ENCODE measurements around the gene ACP4. TPM values are rescaled to one million over a fixed set of nuclear protein-coding genes. Genes with fewer than 3 reads are reported as not detected.

ACP4 gene
- total and polyA plus RNA-seq, 2 of the 13 experiments (the other 11 are each of a cell fraction or from before 2014, with no cell fraction given): 0.08 TPM; not detected in 1

DNA sequence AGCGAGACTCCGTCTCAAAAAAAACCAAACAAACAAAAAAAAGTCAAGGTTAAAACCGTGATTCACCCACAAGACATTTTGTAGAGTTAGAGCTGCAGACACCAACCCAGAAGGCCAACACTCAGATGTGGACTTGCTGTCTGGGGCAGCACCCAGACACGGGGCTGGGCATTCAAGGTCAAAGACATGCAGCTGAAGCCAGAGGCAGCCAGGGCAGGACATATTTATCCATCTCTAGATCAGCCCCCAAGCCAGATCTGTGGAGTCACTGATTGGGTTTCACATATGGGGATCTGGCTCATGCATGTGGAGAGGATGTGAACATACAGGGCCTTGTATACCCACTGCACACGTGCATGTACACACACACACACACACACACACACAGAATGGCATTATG, 39.6 kb downstream of the ACP4 start:
- no peak for FAIRE-seq
- CTCF ChIA-PET (ENCODE audit: low intra/inter-chr PET ratio, low total read pairs): no interaction called here

DNA sequence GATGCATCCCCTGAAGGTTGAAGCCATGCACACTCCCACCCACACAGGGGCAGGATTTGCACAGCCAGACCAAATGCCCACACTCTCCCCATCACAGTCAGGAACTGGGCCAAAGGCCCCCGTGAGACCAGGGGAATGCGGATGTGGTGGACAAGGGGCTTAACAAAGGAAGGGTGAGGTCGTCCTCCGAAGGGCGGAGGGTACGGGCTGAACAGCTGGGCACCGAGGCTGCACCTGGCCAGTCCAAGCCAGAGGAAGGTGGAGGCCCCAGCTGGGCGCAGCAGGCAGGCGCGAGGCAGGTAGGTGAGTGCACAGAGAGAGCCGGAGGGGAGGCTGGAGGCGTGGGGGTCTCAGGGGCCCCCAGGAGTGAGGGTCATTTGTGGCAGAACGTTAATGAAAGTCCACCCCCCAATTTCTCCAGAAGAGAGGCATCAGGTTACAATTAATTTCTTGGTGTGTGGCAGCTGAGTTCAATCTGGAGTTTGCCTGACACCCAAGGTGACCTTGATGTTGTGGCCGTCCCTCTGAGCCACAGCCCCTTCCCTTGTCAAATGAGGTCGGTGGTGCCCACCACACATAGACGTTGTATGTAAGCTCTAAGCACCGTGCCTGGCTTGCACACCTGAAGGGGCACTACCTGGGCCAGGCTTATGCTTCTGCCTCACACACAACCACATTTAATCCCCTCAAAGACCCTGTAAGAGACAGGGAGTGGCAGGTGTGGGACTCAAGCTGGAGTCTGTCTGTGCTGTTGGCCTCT, 40.2 kb downstream of the ACP4 start:
- Histone ChIP-seq H3K4me1 (ENCODE audit: insufficient read depth, low read length) (peaks cover 7% of the 10 kb centered on the region), H3K79me2 (ENCODE audit: insufficient read depth, low read length) (no peaks in the 10 kb centered on the region), H3K4me3 (replicated peaks in 1 of 3; ENCODE audit: insufficient read depth in 1 of 3, low read depth in 2 of 3, low read length in 3 of 3) (no peak overlapping the region), H3K4me2 (ENCODE audit: low read depth, low read length) (no peak overlapping the region), H4K20me1 (ENCODE audit: insufficient read depth, low read length) (no peaks in the 10 kb centered on the region), H3K9me3 (ENCODE audit: low read length) (no peaks in the 10 kb centered on the region), H3K27ac (ENCODE audit: extremely low read length, insufficient read depth, low read length) (no peak overlapping the region), H2AFZ (ENCODE audit: low read length) (no peak overlapping the region), H3K9ac (ENCODE audit: insufficient read depth, low read depth, low read length) (no peak overlapping the region), H3K36me3 (replicated peaks in 1 of 2; ENCODE audit: control insufficient read depth in 1 of 2, insufficient read depth in 2 of 2, low read length in 2 of 2) (no peaks in the 10 kb centered on the region), H3K27me3 (ENCODE audit: control insufficient read depth in 1 of 2, insufficient read depth in 2 of 2, low read length in 2 of 2) (peaks cover 0 to 44% of the 10 kb centered on the region in 2 experiments; a peak in 2 of 5 replicates)
- DNase-seq (ENCODE audit: low spot score): no peak
- CTCF ChIA-PET (ENCODE audit: low intra/inter-chr PET ratio, low total read pairs): no interaction called here
- no peak; the same call in 2 of the 3 replicates for ATAC-seq
- FAIRE-seq: no peak
- POLR2A ChIA-PET: interaction anchor here (1.2 kb wide), 1 partner anchor 26 kb away, joined by 3 read pairs; no protein-coding TSS in a partner anchor
- intact Hi-C loops (cut with micrococcal nuclease; ENCODE audit: unreplicated experiment): no loop called here
- no TSS peak for BruUV-seq (replicated peaks)
- WGBS (ENCODE audit: low lambda C conversion rate): 12% methylated on average over 16 of the region's 17 CpGs
- in situ Hi-C loops (cut with HindIII; ENCODE audit: extremely low pct_ligation_motif_present, low pct_unique_long_range_greater_than_20kb): no loop called here
- TF ChIP-seq, protein P1, sequence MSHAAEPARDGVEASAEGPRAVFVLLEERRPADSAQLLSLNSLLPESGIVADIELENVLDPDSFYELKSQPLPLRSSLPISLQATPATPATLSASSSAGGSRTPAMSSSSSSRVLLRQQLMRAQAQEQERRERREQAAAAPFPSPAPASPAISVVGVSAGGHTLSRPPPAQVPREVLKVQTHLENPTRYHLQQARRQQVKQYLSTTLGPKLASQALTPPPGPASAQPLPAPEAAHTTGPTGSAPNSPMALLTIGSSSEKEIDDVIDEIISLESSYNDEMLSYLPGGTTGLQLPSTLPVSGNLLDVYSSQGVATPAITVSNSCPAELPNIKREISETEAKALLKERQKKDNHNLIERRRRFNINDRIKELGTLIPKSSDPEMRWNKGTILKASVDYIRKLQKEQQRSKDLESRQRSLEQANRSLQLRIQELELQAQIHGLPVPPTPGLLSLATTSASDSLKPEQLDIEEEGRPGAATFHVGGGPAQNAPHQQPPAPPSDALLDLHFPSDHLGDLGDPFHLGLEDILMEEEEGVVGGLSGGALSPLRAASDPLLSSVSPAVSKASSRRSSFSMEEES (CRISPR knock-in tag; IDR thresholded peaks at IDR 0.05): no peak
- TF ChIP-seq ZBTB1 (CRISPR knock-in tag; IDR thresholded peaks at IDR 0.05; ENCODE audit: borderline replicate concordance) (no peak), NAIF1 (CRISPR knock-in tag; IDR thresholded peaks at IDR 0.05; ENCODE audit: borderline replicate concordance) (no peak), ZMYM4 (CRISPR knock-in tag; IDR thresholded peaks at IDR 0.05) (no peak), ZZZ3 (CRISPR knock-in tag; IDR thresholded peaks at IDR 0.05; ENCODE audit: borderline replicate concordance) (no peak), ZNF605 (CRISPR knock-in tag; IDR thresholded peaks at IDR 0.05) (no peak), NFYC (CRISPR knock-in tag; IDR thresholded peaks at IDR 0.05) (no peak), CEBPB (IDR thresholded peaks at IDR 0.05; ENCODE audit: borderline replicate concordance, low read depth, low read length) (no peak), RCOR2 (CRISPR knock-in tag; IDR thresholded peaks at IDR 0.05) (no peak)
- TF ChIP-seq, protein P2, sequence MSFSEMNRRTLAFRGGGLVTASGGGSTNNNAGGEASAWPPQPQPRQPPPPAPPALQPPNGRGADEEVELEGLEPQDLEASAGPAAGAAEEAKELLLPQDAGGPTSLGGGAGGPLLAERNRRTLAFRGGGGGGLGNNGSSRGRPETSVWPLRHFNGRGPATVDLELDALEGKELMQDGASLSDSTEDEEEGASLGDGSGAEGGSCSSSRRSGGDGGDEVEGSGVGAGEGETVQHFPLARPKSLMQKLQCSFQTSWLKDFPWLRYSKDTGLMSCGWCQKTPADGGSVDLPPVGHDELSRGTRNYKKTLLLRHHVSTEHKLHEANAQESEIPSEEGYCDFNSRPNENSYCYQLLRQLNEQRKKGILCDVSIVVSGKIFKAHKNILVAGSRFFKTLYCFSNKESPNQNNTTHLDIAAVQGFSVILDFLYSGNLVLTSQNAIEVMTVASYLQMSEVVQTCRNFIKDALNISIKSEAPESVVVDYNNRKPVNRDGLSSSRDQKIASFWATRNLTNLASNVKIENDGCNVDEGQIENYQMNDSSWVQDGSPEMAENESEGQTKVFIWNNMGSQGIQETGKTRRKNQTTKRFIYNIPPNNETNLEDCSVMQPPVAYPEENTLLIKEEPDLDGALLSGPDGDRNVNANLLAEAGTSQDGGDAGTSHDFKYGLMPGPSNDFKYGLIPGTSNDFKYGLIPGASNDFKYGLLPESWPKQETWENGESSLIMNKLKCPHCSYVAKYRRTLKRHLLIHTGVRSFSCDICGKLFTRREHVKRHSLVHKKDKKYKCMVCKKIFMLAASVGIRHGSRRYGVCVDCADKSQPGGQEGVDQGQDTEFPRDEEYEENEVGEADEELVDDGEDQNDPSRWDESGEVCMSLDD (CRISPR knock-in tag; IDR thresholded peaks at IDR 0.05; ENCODE audit: borderline replicate concordance): no peak

More for the DNA sequence above, 39.6 kb downstream of the ACP4 start:
- no TSS peak for BruUV-seq (replicated peaks)
- DNase-seq (ENCODE audit: low spot score) (no peak), ATAC-seq (no peak)
- no peaks in the 10 kb centered on the region for H4K20me1 ChIP-seq (ENCODE audit: insufficient read depth, low read length)
- no peak overlapping the region for H3K4me2 ChIP-seq (ENCODE audit: low read depth, low read length)
- no peak overlapping the region for H3K27ac ChIP-seq (ENCODE audit: extremely low read length, insufficient read depth, low read length)
- H3K27me3 ChIP-seq (ENCODE audit: control insufficient read depth in 1 of 2, insufficient read depth in 2 of 2, low read length in 2 of 2): peaks cover 0 to 40% of the 10 kb centered on the region in 2 experiments; a peak in 2 of 5 replicates
- H3K9me3 ChIP-seq (ENCODE audit: low read length): no peaks in the 10 kb centered on the region
- H3K9ac ChIP-seq (ENCODE audit: insufficient read depth, low read depth, low read length): no peak overlapping the region
- no peak overlapping the region for H3K4me3 ChIP-seq (replicated peaks in 1 of 3; ENCODE audit: insufficient read depth in 1 of 3, low read depth in 2 of 3, low read length in 3 of 3)
- H3K36me3 ChIP-seq (replicated peaks in 1 of 2; ENCODE audit: control insufficient read depth in 1 of 2, insufficient read depth in 2 of 2, low read length in 2 of 2): no peaks in the 10 kb centered on the region
- H3K79me2 ChIP-seq (ENCODE audit: insufficient read depth, low read length): no peaks in the 10 kb centered on the region
- TF ChIP-seq FOSL2 (CRISPR knock-in tag; IDR thresholded peaks at IDR 0.05): peak; percentile 46
- 0 out of 2 replicates have a peak, but pooled peaks have one; percentile 12 for TF ChIP-seq RARA (CRISPR knock-in tag; IDR thresholded peaks at IDR 0.05)
- TF ChIP-seq NRL (CRISPR knock-in tag; IDR thresholded peaks at IDR 0.05; ENCODE audit: borderline replicate concordance): no peak
- no peak for TF ChIP-seq ZNF292 (CRISPR knock-in tag; IDR thresholded peaks at IDR 0.05; ENCODE audit: borderline replicate concordance, low read depth)
- peak; percentile 49 for TF ChIP-seq SKI (IDR thresholded peaks at IDR 0.05; ENCODE audit: partially characterized antibody)
- intact Hi-C loops (cut with micrococcal nuclease; ENCODE audit: unreplicated experiment): no loop called here
- in situ Hi-C loops (cut with HindIII; ENCODE audit: extremely low pct_ligation_motif_present, low pct_unique_long_range_greater_than_20kb): no loop called here
- WGBS (ENCODE audit: low lambda C conversion rate): 3% methylated on average over 3 of the region's 5 CpGs
- H3K4me1 ChIP-seq (ENCODE audit: insufficient read depth, low read length): peaks cover under 1% of the 10 kb centered on the region; the same call in 1 of the 2 replicates
- POLR2A ChIA-PET: interaction anchor here (1.2 kb wide), 1 partner anchor 25 kb away, joined by 3 read pairs; no protein-coding TSS in a partner anchor
- H2AFZ ChIP-seq (ENCODE audit: low read length): no peak overlapping the region

All from HepG2 (cell line).